ENCODE measurements around the gene ADGRF3. TPM values are rescaled to one million over a fixed set of nuclear protein-coding genes. Genes with fewer than 3 reads are reported as not detected.

Gene ADGRF3
- total RNA-seq, 1 donor from 2014 or later = 0.04 TPM

- no peaks in the 10 kb centered on the region for H3K9me3 Mint-ChIP-seq
- no peak for TF ChIP-seq EZH2 (IDR thresholded peaks at IDR 0.05)
- no peak for TF ChIP-seq EZH2phosphoT487 (IDR thresholded peaks at IDR 0.05)
Measured at GRCh38 chr2:26363323-26363722, 16.7 kb upstream of the ADGRF3 start.

GRCh38 chr2:26359886-26360473, 13.4 kb upstream of the ADGRF3 start:
- peaks cover 4% of the 10 kb centered on the region for H3K36me3 Mint-ChIP-seq
- H3K27me3 Mint-ChIP-seq (ENCODE audit: insufficient read depth, low read depth) = peaks cover 2% of the 10 kb centered on the region
- Histone ChIP-seq H2AFZ (replicated peaks) (no peak overlapping the region), H3F3A (ENCODE audit: low read depth) (peaks cover 6% of the 10 kb centered on the region), H3K4me3 (no peak overlapping the region), H3K27me3 (no peaks in the 10 kb centered on the region), H3K27ac (no peak overlapping the region), H3K36me3 (no peaks in the 10 kb centered on the region), H3K4me2 (no peak overlapping the region), H3K9ac (no peak overlapping the region), H3K4me1 (no peaks in the 10 kb centered on the region), H3K79me2 (ENCODE audit: low read depth) (peaks cover 99% of the 10 kb centered on the region), H3K9me3 (ENCODE audit: low read depth) (no peaks in the 10 kb centered on the region), H4K20me1 (ENCODE audit: low read depth) (peaks cover 28% of the 10 kb centered on the region)
- H3K4me3 Mint-ChIP-seq = no peak overlapping the region
- peaks cover 12% of the 10 kb centered on the region for H3K4me1 Mint-ChIP-seq
- H3K9me3 Mint-ChIP-seq = no peaks in the 10 kb centered on the region
- H3K27ac Mint-ChIP-seq = no peak overlapping the region
- no peak for TF ChIP-seq EZH2phosphoT487 (IDR thresholded peaks at IDR 0.05)
- TF ChIP-seq EZH2 (IDR thresholded peaks at IDR 0.05) = no peak
- TF ChIP-seq CTCF (IDR thresholded peaks at IDR 0.05) = no peak
- DNase-seq (ENCODE audit: low spot score) = no peak

More at GRCh38 chr2:26363323-26363722, 16.7 kb upstream of the ADGRF3 start:
- Histone ChIP-seq H3K27ac (no peak overlapping the region), H3K79me2 (ENCODE audit: low read depth) (peaks cover 69% of the 10 kb centered on the region), H3K4me2 (no peak overlapping the region), H3K4me3 (no peak overlapping the region), H3F3A (ENCODE audit: low read depth) (peaks cover 15% of the 10 kb centered on the region), H3K4me1 (peaks cover 13% of the 10 kb centered on the region), H3K36me3 (no peaks in the 10 kb centered on the region), H3K9ac (no peak overlapping the region), H4K20me1 (ENCODE audit: low read depth) (peaks cover 13% of the 10 kb centered on the region), H3K9me3 (ENCODE audit: low read depth) (no peaks in the 10 kb centered on the region), H3K27me3 (no peaks in the 10 kb centered on the region), H2AFZ (replicated peaks) (no peak overlapping the region)
- no peak for DNase-seq (ENCODE audit: low spot score)
- peaks cover 17% of the 10 kb centered on the region for H3K4me1 Mint-ChIP-seq
- H3K27ac Mint-ChIP-seq = no peak overlapping the region
- no peaks in the 10 kb centered on the region for H3K27me3 Mint-ChIP-seq (ENCODE audit: insufficient read depth, low read depth)
- H3K36me3 Mint-ChIP-seq = peaks cover 2% of the 10 kb centered on the region
- H3K4me3 Mint-ChIP-seq = no peak overlapping the region

GRCh38 chr2:26356771-26357170, 10.2 kb upstream of the ADGRF3 start:
- Histone ChIP-seq H3K36me3 (no peaks in the 10 kb centered on the region), H3K79me2 (ENCODE audit: low read depth) (peaks cover 100% of the 10 kb centered on the region), H2AFZ (replicated peaks) (no peak overlapping the region), H3K27ac (no peak overlapping the region), H3K27me3 (no peaks in the 10 kb centered on the region), H3F3A (ENCODE audit: low read depth) (no peaks in the 10 kb centered on the region), H3K9ac (no peak overlapping the region), H3K4me3 (no peak overlapping the region), H4K20me1 (ENCODE audit: low read depth) (peaks cover 33% of the 10 kb centered on the region), H3K9me3 (ENCODE audit: low read depth) (no peaks in the 10 kb centered on the region), H3K4me1 (no peaks in the 10 kb centered on the region), H3K4me2 (no peak overlapping the region)
- DNase-seq (ENCODE audit: low spot score) = no peak
- H3K4me3 Mint-ChIP-seq = no peak overlapping the region
- TF ChIP-seq EZH2phosphoT487 (IDR thresholded peaks at IDR 0.05) (no peak), EZH2 (IDR thresholded peaks at IDR 0.05) (no peak), CTCF (IDR thresholded peaks at IDR 0.05) (no peak)
- peaks cover 10% of the 10 kb centered on the region for H3K36me3 Mint-ChIP-seq
- no peaks in the 10 kb centered on the region for H3K9me3 Mint-ChIP-seq
- H3K27ac Mint-ChIP-seq = no peak overlapping the region
- H3K27me3 Mint-ChIP-seq (ENCODE audit: insufficient read depth, low read depth) = peaks cover 2% of the 10 kb centered on the region
- peaks cover 12% of the 10 kb centered on the region for H3K4me1 Mint-ChIP-seq

- DNase-seq (ENCODE audit: low spot score) = no peak
- TF ChIP-seq EZH2 (IDR thresholded peaks at IDR 0.05) (no peak), CTCF (IDR thresholded peaks at IDR 0.05) (no peak), EZH2phosphoT487 (IDR thresholded peaks at IDR 0.05) (no peak)
- no peak overlapping the region for H3K27ac ChIP-seq
- Mint-ChIP-seq H3K27me3 (ENCODE audit: insufficient read depth, low read depth) (peaks cover 2% of the 10 kb centered on the region), H3K9me3 (no peaks in the 10 kb centered on the region), H3K36me3 (peaks cover 14% of the 10 kb centered on the region), H3K4me1 (peaks cover 12% of the 10 kb centered on the region), H3K27ac (no peak overlapping the region), H3K4me3 (no peak overlapping the region)
- no peak overlapping the region for H3K4me3 ChIP-seq
- no peaks in the 10 kb centered on the region for H3K36me3 ChIP-seq
- no peak overlapping the region for H2AFZ ChIP-seq (replicated peaks)
- peaks cover 100% of the 10 kb centered on the region for H3K79me2 ChIP-seq (ENCODE audit: low read depth)
- no peak overlapping the region for H3K4me2 ChIP-seq
- no peaks in the 10 kb centered on the region for H3K4me1 ChIP-seq
- H3K27me3 ChIP-seq = no peaks in the 10 kb centered on the region
- H3K9me3 ChIP-seq (ENCODE audit: low read depth) = no peaks in the 10 kb centered on the region
- H4K20me1 ChIP-seq (ENCODE audit: low read depth) = peaks cover 33% of the 10 kb centered on the region
- H3F3A ChIP-seq (ENCODE audit: low read depth) = no peaks in the 10 kb centered on the region
- no peak overlapping the region for H3K9ac ChIP-seq
Measured at GRCh38 chr2:26356111-26356510, 9.5 kb upstream of the ADGRF3 start.
